ENCODE results near the gene AANAT. TPM values are rescaled to one million over a fixed set of nuclear protein-coding genes. Genes with fewer than 3 reads are reported as not detected.

Gene AANAT
- total RNA-seq, result not detected in 2 replicates
- polyA plus RNA-seq (2012), result 0.08 TPM

DNA sequence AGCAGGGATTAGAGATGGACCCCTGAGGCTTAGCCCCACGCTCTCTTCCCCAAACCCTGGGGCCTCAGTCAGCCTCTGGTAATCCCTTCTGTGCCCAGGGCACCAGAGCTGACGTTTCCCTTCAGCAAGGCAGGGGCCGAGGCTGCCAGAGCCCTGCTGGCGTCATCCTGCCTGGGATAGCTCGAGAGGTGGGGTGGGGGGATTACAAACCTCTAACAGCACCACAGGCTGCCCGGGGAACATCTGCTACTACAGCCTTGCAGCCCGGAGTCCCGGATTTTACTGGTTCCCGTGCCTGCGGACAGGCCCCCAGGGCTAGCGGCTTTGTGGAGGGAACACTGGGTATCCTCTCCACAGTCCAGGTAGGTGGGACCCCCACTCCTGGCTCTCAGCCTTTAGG is at the start of gene AANAT:
TSS of gene AANAT (plus strand) at position 238 of the 400 bp plus-strand sequence. CDS start 1,144 bp downstream, outside the sequence.
- no peak for DNase-seq (ENCODE audit: low read depth)

DNA sequence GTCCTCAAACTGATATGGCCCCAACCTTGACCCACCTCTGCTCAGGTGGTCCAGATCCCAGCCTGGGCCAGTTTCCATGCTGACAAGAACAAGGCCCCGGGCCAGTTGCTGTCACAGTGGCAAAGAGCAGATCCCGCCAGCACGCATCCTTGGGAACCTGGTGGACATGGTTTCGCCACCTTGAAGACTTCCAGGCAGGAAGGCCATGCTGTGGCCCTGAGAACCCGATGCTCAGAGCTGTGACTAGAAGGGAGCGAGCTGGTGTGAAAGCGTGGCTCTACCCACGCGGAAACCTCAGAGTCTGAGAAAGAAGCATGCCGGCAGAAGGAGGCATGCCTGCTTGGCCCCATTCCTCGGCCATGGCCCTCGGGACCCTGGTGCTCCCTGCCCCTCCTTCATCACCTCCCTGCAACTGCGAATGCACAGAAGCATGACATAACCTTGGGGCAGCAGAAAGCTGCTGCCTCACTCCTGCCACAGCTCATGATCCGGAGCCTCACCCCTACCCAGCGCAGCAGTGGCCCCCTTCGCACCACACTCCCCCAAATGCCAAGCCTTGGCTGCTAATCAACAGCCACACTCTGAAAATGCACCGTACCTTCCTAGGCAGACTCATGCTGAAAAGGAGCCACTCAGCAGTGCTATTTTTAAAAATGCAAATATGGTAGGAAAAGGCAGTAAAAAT is 47.7 kb upstream of the AANAT start:
- DNase-seq (ENCODE audit: low read depth), result no peak

DNA sequence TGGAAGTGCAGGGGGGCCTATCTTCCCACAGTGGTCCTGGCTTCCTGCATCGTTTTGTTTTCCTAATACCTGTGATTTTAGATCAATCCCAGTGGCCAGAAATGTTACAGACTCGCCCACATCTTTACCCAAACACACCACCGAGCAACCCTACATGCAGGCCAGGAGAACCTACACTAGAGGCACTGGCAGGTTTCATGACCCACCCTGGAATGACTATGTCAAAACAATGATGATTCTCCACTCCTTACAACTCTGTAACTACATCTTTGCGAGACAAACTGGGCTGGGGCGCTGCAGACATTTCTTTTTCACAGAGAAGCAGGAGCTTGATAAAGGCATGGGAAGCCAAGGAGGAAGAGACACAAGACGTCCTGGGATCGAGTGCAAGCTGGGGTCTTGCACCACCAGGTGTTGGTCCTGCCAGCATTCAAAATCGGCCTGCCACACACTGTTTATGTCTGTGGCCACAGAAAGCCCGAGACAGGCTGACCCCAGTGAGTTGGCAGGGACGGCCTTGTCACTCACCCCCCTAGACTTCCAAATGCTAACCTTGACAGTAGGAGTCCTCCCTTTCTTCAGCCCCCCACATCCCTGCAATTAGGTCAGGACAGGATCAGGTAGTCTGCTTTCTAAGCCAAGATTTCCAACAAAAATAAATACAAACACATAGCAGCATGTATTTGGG is 46.9 kb upstream of the AANAT start:
- DNase-seq (ENCODE audit: low read depth), result no peak

DNA sequence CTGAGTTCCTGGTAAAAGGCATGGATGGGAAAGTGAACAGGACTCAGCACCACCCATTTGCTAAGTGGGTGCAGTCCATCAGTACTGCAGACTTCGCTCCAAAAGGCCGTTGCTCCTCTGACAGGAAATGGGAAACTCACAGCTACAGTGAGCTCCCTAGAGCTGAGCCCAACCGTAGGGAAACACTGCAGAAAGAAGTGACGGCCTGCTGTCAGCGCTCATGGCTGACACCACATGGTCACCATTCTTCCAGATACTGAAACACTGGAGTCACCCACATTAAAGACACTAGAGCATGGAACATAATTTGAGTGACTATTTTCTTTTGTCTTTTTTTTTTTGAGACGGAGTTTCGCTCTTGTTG is 46.4 kb upstream of the AANAT start:
- DNase-seq (ENCODE audit: low read depth), result no peak

DNA sequence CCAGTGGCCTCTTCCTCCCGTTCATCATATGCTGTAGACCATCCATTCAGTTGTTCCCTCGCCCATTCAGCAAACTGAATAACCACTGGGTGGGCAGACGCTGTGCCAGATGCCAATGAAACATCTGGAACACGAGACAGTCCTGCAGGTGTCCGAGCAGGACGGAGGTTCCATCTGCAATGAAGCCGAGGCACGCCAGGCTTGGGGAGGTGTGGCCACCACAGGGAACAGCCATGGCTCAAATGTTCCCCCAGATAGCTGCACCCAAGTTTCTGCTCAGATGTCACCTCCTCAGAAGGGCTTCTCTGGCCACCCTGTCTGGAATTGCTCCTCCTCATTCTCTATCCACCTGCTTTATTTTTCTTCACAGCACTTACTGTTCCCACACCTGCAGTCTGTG is 45.0 kb upstream of the AANAT start:
- no peak for DNase-seq (ENCODE audit: low read depth)

DNA sequence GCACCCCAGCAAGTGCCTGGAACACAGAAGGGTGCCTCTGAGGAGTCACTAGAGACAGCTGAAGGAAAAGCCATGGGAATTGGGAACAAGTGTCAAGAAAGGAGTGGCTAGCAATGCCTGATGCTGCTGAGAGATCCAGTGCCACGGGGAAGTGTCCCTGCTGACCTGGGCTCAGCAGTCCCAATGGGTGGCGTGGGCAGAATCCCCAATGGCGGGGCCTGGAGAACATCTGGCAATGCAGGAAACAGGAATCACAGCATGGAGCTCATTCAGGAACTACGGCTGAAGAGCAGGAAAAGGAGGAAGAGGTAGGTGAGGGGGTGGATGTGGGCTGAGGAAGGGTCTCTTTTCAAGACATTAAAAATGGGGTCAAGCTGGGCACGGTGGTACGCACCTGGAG is 44.5 kb upstream of the AANAT start:
- DNase-seq (ENCODE audit: low read depth), result no peak

DNA sequence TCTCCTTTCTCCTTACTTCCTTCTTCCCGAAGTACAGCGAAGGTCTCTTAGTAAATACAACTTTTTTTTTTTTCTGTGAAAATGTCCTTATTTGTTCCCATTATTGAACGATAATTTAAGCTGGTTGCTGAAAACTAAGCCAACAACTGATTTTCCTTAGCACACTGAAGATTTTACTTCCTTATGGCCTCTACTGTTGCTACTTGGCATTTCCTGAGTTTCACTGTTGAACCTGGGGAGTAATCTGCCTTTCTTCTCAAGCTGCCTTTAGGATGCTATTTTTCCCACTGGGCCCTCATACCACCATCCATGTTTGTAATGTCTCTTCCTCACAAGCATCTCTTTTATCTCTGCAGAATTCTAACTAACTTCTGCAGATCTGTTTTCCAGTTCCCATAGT is 40.5 kb upstream of the AANAT start:
- DNase-seq (ENCODE audit: low read depth), result no peak

DNA sequence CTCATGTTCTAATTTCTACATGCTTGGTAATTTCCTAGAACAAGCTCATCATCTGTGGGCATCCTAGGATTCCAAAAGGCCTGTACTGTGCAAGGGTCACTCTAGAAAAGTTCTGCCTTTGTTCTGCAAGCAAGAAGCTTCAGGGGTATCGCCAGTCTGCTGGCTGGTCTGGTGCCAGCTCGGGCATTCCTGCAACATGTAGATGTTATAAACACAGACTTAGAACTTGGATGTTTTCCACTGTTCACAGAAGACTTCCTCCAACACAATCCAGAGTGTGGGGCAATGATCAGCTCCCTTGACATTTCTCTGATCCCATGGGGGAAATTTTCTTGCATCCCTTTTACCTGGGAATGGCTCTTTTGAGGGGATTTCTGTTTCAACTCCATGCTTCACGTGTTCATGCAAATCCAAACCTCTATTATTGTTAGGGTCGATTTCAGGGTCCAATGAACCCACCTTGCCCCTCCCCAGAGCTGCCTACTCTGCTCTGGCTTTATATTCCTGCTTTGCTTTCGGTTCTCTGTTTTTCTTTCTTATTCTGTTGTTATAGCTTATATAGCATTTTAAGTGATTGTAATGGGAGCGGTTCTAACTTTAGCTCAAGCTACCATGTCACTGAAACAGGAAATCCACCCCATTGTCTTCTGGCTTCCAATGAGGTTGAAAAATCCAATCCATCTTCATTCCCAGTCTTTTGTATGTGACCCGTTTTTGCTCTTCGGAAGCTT is 39.7 kb upstream of the AANAT start:
- peak; percentile 62 for DNase-seq (ENCODE audit: low read depth)

DNA sequence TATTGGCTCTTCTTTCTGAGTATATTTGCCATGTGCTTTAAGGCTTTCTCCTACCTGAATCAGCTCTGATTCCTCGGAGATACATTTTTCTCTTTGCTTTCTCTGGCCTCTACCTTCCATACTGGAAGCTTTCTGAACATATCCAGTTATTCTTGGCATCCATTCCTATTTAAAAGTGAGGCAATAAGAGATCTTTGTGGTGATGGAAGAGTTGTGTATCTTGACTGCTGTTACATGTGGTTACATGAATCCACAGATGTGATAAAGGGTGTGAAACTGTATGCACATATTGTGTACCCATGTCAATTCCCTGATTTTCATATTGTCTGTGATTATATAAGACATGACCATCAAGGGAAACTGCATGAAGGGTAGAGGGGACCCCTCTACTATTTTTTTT is 38.9 kb upstream of the AANAT start:
- no peak for DNase-seq (ENCODE audit: low read depth)

DNA sequence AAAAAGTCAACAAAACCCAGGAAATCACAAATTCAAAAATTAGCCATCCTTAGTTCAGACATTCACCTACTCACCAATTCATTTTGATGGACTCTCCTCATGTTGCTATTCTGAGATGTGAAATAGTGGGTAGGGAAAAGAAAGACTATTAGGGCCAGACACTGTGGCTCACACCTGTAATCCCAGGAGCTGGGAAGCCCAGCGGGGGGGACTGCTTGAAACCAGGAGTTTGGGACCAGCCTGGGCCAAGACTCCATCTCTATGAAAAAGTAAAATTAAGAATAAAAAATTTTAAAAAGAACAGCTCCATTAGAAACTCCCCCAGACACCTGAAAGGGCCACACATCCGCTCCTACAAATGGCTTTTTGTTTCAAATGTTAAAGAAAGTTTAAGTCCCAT is 35.9 kb upstream of the AANAT start:
- no peak for DNase-seq (ENCODE audit: low read depth)

DNA sequence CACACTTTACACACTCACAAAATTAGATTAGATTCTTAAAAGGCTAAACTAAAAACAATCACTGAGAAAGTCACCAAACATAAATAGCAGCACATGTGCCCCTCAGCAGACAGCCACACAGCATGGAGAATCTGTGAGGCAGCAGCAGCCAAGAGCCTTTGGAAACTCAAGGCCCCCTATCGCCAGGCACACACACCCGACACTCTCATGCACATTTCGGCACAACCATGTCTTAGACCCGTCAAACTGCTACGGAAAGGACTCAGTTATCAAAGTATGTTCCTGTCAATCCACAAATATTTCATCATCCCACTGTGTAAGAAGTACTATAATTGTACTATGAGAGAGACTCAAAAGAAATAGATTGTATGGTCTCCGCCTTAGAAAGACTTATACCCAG is 35.4 kb upstream of the AANAT start:
- peak; percentile 30 for DNase-seq (ENCODE audit: low read depth)

DNA sequence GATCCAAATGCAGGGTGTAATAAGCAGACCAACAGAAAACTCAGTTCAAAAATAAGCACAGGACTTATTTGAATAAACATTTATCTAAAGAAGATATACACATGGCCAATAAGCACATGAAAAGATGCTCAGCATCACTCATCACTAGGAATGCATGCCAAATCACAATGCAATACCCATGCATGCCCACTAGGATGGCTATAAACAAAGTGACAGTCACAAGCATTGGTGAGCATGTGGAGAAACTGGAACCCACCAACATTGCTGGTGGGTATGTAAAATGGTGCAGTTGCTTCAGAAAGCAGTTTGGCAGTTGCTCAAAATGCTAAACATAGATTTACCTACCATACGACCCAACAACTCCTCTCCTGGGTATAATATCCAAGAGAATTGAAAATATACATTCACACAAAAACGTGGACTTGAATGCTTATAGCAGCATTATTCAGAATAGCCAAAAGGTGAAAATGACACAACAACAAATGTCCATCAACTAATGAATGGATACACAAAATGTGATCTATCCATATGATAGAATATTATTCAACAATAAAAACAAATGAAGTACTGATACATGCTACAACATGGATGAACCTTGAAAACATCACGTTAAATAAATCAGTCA is 34.6 kb upstream of the AANAT start:
- DNase-seq (ENCODE audit: low read depth), result peak; percentile 30

DNA sequence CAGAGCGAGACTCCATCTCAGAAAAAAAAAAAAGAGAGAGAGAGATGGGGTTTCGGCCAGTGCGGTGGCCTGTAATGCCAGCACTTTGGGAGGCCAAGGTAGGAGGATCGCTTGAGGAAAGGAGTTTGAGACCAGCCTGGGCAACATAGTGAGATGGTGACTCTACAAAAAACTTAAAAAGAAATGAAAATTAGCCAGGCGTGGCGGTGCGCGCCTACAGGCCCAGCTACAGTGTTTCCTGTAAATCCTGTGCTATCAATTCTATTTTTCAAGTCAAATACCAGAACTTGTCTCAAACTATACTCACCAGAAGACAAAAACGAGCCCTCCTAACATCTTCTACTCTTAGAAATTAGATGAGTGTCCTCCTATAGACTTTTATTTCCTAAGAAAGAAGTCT is 33.7 kb upstream of the AANAT start:
- no peak for DNase-seq (ENCODE audit: low read depth)

DNA sequence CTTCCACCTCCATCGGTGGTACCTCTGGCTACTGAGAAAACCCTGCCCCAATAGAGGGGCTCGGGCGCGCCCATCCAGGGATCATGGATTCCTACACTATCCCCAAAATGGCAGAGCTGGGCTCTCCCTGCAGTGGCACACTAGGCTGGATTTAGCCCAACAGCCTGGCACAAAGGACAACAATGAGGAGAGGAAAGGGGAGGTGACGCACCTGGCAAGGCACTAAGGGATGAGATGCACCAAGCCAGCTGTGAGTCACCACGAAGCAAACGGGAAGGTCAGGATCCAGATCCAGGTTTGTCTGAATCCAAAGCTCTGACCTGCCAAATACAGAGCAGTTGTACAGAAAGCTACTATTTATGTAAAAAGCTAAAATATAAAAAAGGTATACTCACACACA is 32.5 kb upstream of the AANAT start:
- DNase-seq (ENCODE audit: low read depth), result no peak

DNA sequence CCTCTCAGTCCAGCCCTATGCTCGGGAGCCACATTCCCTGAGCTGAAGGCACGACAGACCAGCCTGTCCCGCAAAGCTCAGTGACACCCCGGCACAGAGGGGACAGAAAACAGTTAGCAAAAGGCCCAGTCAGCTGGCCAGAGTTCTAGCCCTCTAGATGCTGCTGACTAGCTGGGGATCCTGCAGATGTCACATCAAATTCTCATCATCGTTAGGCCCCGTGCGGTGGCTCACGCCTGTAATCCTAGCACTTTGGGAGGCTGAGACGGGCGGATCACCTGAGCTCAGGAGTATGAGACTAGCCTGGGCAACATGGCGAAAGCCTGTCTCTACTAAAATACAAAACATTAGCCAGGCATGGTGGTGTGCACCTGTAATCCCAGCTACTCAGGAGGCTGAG is 31.7 kb upstream of the AANAT start:
- DNase-seq (ENCODE audit: low read depth), result no peak

DNA sequence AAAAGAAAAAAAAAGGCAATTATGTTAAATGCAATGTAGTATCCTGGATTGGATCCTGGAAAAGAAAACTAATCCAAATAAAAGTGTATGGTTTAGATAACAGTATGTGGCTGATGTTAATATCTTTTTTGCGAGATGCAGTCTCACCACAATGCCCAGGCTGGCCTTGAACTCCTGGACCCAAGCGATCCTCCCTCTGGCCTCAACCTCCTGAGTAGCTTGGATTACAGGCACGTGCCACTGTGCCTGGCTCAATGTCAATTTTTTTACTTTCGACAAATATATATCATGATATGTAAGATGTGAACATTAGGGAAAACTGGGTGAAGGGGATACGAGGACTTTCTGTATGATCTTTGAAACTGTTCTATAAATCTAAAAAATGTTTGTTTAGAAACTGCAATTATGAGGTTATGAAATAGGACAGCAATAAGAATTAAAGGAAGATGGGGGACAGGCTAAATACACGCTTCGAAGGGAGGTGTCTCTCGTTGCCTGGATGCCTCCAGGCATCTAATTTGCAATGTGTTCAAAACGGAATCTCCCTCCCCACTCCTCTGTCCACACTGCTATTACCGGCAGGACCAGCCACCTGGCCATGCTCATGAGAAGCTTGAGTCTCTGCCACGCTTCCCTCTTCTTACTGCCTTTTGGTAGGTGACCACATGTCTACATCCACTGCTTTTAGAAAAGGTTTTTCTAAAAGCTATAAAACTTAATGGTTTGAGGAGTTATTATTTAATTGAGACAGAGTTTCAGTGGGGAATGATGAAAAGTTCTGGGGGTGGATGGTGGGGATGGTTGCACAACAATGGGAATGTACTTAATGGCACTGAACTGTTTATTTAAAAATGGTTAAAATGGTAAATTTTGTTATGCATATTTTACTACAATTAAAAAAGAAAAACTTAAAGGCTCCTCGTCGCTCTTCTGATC is 29.7 kb upstream of the AANAT start:
- no peak for DNase-seq (ENCODE audit: low read depth)

DNA sequence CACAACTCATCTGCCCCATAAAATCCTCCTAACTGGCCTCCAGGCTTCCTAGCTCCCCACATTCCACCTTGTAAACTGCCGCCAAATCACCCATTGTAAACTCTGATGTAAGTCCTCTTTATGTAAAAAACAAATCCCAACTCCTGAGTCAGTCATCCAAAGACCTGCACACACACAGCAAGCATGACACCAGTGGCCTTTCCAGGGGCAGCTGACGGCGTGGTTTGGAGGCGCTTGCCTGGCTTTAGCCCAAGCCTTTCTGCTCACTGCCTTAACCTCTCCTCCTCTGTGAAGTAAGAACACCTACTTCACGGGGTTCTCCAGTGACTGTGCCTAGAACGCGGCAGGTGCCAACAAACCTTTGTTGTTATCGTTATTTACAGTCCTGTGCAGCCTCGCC is 28.5 kb upstream of the AANAT start:
- peak; percentile 54 for DNase-seq (ENCODE audit: low read depth)

DNA sequence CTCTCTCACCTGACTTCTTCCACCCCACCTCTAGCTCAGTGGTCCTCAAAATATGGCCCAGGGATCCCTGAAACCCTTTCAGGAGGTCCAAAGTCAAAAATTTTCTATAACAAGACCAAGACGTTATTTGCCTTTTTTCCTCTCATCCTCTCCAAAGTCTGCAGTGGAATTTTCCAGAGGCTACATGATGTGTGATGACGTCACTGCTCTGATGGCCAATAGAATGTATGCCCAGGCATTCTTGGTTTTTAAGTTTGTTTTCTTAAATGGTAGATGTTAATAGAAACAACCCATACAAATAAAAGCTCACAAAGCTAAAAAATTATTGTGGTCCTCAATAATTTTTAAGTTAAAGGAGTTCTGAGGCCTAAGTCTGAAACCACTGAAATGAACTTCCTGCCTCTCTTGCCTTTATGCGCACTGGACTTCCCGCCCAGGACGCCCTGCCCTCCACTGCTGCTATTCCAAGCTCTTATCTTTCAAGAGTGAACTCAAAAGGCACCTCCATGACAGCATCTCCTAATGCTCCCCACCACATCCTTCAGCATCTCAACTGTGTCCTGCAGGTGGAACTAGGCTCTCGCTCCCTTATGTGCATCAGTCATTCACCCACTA is 28.0 kb upstream of the AANAT start:
- no peak for DNase-seq (ENCODE audit: low read depth)

DNA sequence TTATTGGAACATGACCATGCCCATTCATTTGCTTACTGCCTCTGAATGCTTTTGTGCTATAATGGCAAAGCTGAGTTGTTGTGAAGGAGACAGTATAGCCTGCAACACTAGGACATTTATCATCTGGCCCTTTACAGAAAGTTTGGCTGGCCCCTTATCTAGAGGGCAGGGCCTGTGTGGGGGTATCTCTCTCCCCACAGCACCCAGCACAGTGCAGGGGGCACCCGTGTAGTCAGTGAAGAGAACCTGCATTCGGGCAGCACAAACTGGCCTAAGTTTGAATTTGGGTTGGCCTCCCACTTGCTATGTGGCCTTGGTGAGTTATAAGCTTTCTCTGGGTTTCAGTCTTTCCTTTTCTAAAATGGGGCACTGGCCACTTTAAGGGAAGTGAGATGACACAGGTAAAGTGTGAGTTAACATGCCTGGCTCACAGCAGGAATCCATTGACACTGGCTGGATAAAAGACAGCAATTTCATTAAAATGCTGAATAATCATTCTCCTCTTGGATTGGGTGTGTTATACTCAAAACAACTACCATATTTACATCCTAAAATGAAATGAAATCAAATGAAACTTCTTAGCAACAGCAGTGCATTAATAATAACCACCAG is 26.5 kb upstream of the AANAT start:
- no peak for DNase-seq (ENCODE audit: low read depth)

All from myocyte (in vitro differentiated cells).